CD4-positive, alpha-beta T cell (primary cell): ENCODE results near the gene MEF2B. TPM values are rescaled to one million over a fixed set of nuclear protein-coding genes. Genes with fewer than 3 reads are reported as not detected.

Experiments
- ATAC-seq: fragments of 200-7000 bp; cut with Tn5 transposase; one replicate; pipeline ENCODE4 v1.10.0; 2022; ENCODE audit warnings: mild to moderate bottlenecking; ENCODE audit not compliant: poor library complexity
- CTCF ChIA-PET: fragments of 350-600 bp; sonication (Branson Sonifier 250); formaldehyde crosslinking; loops from one replicate; lab custom pipeline; 2021; ENCODE audit warnings: antibody characterized with exemption, inconsistent platforms; lab: Charles Lee
- POLR2A ChIA-PET: fragments of 350-600 bp; sonication (Branson Sonifier 250); formaldehyde crosslinking; loops from one replicate; lab custom pipeline; 2021; ENCODE audit warnings: antibody characterized with exemption, inconsistent platforms; lab: Charles Lee
- DNase-seq, 14 experiments: peaks; one replicate each; pipeline ENCODE4 v3.0.0-alpha.2; 2013 to 2020; ENCODE audit warnings: mixed read lengths in 2 of 14
- H3K27ac ChIP-seq, 2 donors: one replicate each; pipeline versions ENCODE4 v1.5.1 to v1.7.0; 2013; ENCODE audit warnings: low read length in 2 of 2, low read depth in 1 of 2, mild to moderate bottlenecking in 1 of 2
- H3K27me3 ChIP-seq, 2 experiments: 1 replicate in 1 of 2; 2 replicates in 1 of 2; pipeline versions ENCODE4 v1.6.1 to v1.7.0; 2013; ENCODE audit warnings: low read length in 2 of 2, control low read depth in 1 of 2, mild to moderate bottlenecking in 1 of 2, moderate library complexity in 1 of 2; ENCODE audit not compliant: insufficient read depth in 2 of 2, control insufficient read depth in 1 of 2
- H3K36me3 ChIP-seq: one replicate; pipeline ENCODE4 v1.6.1; 2013; ENCODE audit warnings: low read length, control low read depth; ENCODE audit not compliant: insufficient read depth
- H3K4me1 ChIP-seq: one replicate; pipeline ENCODE4 v1.6.1; 2013; ENCODE audit warnings: low read length, control low read depth; ENCODE audit not compliant: insufficient read depth
- H3K4me3 ChIP-seq: one replicate; pipeline ENCODE4 v1.5.1; 2013; ENCODE audit warnings: mild to moderate bottlenecking, low read length, moderate library complexity
- H3K9me3 ChIP-seq, 2 experiments: 1 replicate in 1 of 2; 2 replicates in 1 of 2; pipeline versions ENCODE4 v1.6.1 to v1.7.0; 2013; ENCODE audit warnings: low read length in 2 of 2, mild to moderate bottlenecking in 2 of 2, control low read depth in 1 of 2, moderate library complexity in 1 of 2; ENCODE audit not compliant: control insufficient read depth in 1 of 2, insufficient read depth in 1 of 2
- H3K27ac Mint-ChIP-seq: one replicate; pipeline ENCODE4 v1.8.0; 2020; ENCODE audit warnings: mixed read lengths
- H3K27me3 Mint-ChIP-seq: one replicate; pipeline ENCODE4 v1.8.0; 2021; ENCODE audit warnings: mixed read lengths
- H3K36me3 Mint-ChIP-seq: one replicate; pipeline ENCODE4 v1.8.0; 2021; ENCODE audit warnings: low read depth, mixed read lengths
- H3K4me1 Mint-ChIP-seq: one replicate; pipeline ENCODE4 v1.8.0; 2021; ENCODE audit warnings: low read depth, mixed read lengths
- H3K4me3 Mint-ChIP-seq: one replicate; pipeline ENCODE4 v1.8.0; 2020; ENCODE audit warnings: mild to moderate bottlenecking, mixed read lengths
- H3K9me3 Mint-ChIP-seq: one replicate; pipeline ENCODE4 v1.8.0; 2020; ENCODE audit warnings: mixed read lengths
- intact Hi-C, 2 experiments: fragments of 100-400 bp; cut with DNase I in 1 of 2; cut with micrococcal nuclease in 1 of 2; formaldehyde crosslinking; loops; one replicate each; pipeline versions ENCODE4 v1.15.1 to v1.9.0; 2023 to 2025; cut with DNase I, micrococcal nuclease
- total RNA-seq, 174 experiments: library from RNA in 2 of 174; stranded (reverse) in 2 of 174; gene quantifications; one replicate each; pipeline ENCODE4 v1.2.3 and lab custom pipeline; 2021 to 2026
- TF ChIP-seq, protein P1 (sequence below): fragments of 200-600 bp; IDR thresholded peaks from one replicate; pipeline ENCODE4 v1.8.0; 2022; ENCODE audit warnings: antibody characterized with exemption, mild to moderate bottlenecking

MEF2B gene
- total RNA-seq, 2 experiments from 2014 or later: 1.9 to 3.0 TPM

- CTCF ChIA-PET: interaction anchor here (1.4 kb wide), 1 partner anchor 10 kb away, joined by 5 read pairs; no protein-coding TSS in a partner anchor
- Mint-ChIP-seq H3K4me3 (no peak overlapping the region), H3K36me3 (peaks cover 23% of the 10 kb centered on the region), H3K4me1 (no peaks in the 10 kb centered on the region), H3K9me3 (no peaks in the 10 kb centered on the region), H3K27ac (no peak overlapping the region), H3K27me3 (no peaks in the 10 kb centered on the region)
- no peak overlapping the region for H3K4me3 ChIP-seq
- DNase-seq: no peak
- intact Hi-C loops: no loop called here
- POLR2A ChIA-PET: interaction anchor here (1.0 kb wide), 1 partner anchor 15 kb away, joined by 3 read pairs; the partner anchor contains the start of gene MEF2B
- no peak for ATAC-seq
- H3K27me3 ChIP-seq: no peaks in the 10 kb centered on the region
- no peak overlapping the region for H3K27ac ChIP-seq
- TF ChIP-seq, protein P1, sequence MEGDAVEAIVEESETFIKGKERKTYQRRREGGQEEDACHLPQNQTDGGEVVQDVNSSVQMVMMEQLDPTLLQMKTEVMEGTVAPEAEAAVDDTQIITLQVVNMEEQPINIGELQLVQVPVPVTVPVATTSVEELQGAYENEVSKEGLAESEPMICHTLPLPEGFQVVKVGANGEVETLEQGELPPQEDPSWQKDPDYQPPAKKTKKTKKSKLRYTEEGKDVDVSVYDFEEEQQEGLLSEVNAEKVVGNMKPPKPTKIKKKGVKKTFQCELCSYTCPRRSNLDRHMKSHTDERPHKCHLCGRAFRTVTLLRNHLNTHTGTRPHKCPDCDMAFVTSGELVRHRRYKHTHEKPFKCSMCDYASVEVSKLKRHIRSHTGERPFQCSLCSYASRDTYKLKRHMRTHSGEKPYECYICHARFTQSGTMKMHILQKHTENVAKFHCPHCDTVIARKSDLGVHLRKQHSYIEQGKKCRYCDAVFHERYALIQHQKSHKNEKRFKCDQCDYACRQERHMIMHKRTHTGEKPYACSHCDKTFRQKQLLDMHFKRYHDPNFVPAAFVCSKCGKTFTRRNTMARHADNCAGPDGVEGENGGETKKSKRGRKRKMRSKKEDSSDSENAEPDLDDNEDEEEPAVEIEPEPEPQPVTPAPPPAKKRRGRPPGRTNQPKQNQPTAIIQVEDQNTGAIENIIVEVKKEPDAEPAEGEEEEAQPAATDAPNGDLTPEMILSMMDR: no peak
- H3K36me3 ChIP-seq: peaks cover 4% of the 10 kb centered on the region
- H3K9me3 ChIP-seq: no peaks in the 10 kb centered on the region
- H3K4me1 ChIP-seq: no peaks in the 10 kb centered on the region
Observed at GRCh38 chr19:19155495-19156219, 14.4 kb downstream of the MEF2B start.

DNA sequence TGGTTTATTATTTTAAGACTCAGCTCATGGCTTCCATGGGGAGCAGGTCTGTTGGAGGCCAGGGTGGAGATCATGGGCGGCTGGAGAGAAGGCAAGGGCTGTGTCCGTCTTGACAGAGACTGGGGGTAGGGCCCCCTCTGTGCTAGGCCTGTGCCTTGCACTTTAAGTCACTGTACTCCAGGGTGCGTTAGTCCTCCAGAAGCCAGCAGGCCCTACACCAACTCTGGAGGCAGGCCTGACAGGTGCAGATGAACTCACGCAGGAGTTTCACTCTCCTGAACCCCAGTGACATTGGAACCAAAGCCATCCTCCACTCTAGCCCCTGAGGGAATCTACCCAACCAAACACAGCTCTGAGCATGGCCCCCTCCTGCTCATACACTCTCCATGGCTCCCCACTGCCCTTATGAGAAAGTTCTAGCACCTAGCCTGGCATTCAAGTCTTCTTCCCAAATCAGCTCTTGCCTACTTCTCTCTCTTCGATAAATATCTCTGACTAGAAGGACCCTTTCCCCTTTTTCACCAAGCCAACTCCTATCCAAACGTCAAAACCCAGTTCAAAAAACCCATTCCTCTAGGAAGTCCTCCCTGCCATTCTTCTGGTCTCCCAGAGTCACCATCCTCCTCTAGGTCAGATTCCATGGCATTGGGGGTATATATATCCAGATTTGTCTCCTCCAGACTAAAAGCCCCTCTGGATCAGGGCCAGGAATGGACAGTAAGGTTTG is 15.1 kb downstream of the MEF2B start:
- Histone ChIP-seq H3K36me3 (peaks cover 4% of the 10 kb centered on the region), H3K4me1 (no peaks in the 10 kb centered on the region), H3K27ac (no peak overlapping the region), H3K27me3 (no peaks in the 10 kb centered on the region), H3K9me3 (no peaks in the 10 kb centered on the region), H3K4me3 (no peak overlapping the region)
- ATAC-seq: no peak
- Mint-ChIP-seq H3K27me3 (no peaks in the 10 kb centered on the region), H3K4me3 (no peak overlapping the region), H3K27ac (no peak overlapping the region), H3K4me1 (no peaks in the 10 kb centered on the region), H3K9me3 (no peaks in the 10 kb centered on the region), H3K36me3 (peaks cover 23% of the 10 kb centered on the region)
- CTCF ChIA-PET: no interaction called here
- no peak for DNase-seq
- intact Hi-C loops: no loop called here
- POLR2A ChIA-PET: no interaction called here
- TF ChIP-seq, protein P1: no peak

DNA sequence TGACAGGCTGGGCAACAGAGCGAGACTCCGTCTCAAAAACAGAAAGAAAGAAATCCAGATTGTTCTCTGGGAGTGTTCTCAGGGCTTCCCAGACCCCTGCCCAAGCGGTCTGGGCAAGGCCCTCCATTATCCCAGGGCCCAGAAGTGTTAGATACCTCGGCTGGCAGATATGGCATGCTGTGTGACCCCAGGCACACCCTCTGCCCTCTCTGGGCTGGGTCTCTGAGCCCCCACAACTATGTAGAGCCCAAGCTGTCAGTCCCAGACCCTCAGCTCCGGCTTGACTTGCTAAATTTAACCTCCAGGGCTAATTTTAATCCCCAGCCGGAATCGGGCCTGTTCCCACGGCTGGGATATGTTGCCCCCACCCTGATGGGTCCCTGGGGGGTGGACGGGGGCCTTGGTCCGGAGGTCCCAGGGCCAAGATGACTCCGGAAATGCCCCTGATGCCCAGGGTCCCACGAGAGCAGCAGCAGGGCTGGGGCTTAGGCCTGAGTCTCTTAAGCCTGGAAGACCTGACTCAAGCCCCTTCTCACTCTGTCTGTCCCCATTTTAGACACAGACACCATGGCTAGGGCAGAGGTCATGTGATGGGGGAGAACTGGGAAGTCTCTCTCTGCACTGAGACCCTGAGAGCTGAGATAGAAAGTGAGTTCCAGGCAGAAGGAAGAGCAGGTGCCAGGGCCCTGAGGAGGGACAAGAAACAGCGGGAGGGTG is 17.2 kb downstream of the MEF2B start:
- Histone ChIP-seq H3K9me3 (no peaks in the 10 kb centered on the region), H3K4me3 (no peak overlapping the region), H3K27me3 (no peaks in the 10 kb centered on the region), H3K36me3 (peaks cover 13% of the 10 kb centered on the region), H3K27ac (no peak overlapping the region), H3K4me1 (no peaks in the 10 kb centered on the region)
- Mint-ChIP-seq H3K9me3 (no peaks in the 10 kb centered on the region), H3K27ac (no peak overlapping the region), H3K4me1 (no peaks in the 10 kb centered on the region), H3K36me3 (peaks cover 33% of the 10 kb centered on the region), H3K4me3 (no peak overlapping the region), H3K27me3 (no peaks in the 10 kb centered on the region)
- ChIA-PET CTCF (no interaction called here), POLR2A (no interaction called here)
- DNase-seq: no peak
- TF ChIP-seq, protein P1: no peak
- no peak for ATAC-seq
- intact Hi-C loops: no loop called here
